ENCODE results near the gene SEM1. TPM values are rescaled to one million over a fixed set of nuclear protein-coding genes. Genes with fewer than 3 reads are reported as not detected.

SEM1 gene
- polyA plus RNA-seq, 1 donor (not counting 4 experiments of a cell fraction or from before 2014, with no cell fraction given): 180 TPM

DNA sequence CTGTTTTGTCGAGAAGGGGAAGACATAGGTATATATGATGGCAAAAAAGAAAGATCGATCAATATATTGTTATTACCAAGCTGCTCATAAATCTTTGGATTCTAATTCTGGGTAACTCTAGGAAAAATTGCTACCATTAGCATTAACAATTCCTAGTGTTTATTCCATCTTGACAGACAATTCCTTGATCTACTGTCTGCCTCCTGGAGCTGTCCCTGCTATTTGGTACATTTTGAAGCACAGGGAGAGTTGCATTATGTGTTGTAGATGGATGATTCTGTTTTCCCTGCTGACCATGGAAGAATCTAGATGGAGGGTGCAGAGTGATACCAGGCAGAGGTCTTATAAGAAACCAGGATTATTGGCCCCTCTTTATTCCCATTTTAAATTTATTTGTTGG, 29.1 kb upstream of the SEM1 start:
- Histone ChIP-seq H3K27ac (ENCODE audit: control insufficient read depth, insufficient read depth, low read length) (no peak overlapping the region), H3K36me3 (ENCODE audit: control insufficient read depth in 2 of 2, extremely low read depth in 1 of 2, insufficient read depth in 2 of 2, low read length in 2 of 2) (no peaks in the 10 kb centered on the region), H3K4me3 (ENCODE audit: control insufficient read depth in 2 of 3, extremely low read depth in 1 of 3, insufficient read depth in 2 of 3, low read depth in 1 of 3, low read length in 3 of 3) (no peak overlapping the region), H3K79me2 (ENCODE audit: control insufficient read depth, insufficient read depth, low read length) (no peaks in the 10 kb centered on the region), H2AFZ (ENCODE audit: control insufficient read depth, low read length) (no peak overlapping the region), H3K9me1 (ENCODE audit: control insufficient read depth, extremely low read depth, insufficient read depth, low read length) (no peaks in the 10 kb centered on the region), H3K9ac (ENCODE audit: control insufficient read depth, extremely low read depth, insufficient read depth, low read length) (no peak overlapping the region), H3K9me3 (ENCODE audit: control insufficient read depth, low read depth, low read length) (no peaks in the 10 kb centered on the region), H3K4me1 (ENCODE audit: control insufficient read depth, extremely low read depth, insufficient read depth, low read length) (no peaks in the 10 kb centered on the region), H4K20me1 (ENCODE audit: control insufficient read depth, extremely low read depth, insufficient read depth, low read length) (no peaks in the 10 kb centered on the region), H3K27me3 (ENCODE audit: control insufficient read depth, extremely low read depth, insufficient read depth, low read length) (no peaks in the 10 kb centered on the region), H3K4me2 (ENCODE audit: control insufficient read depth, extremely low read depth, insufficient read depth, low read depth, low read length) (no peak overlapping the region)
- TF ChIP-seq, protein P1, sequence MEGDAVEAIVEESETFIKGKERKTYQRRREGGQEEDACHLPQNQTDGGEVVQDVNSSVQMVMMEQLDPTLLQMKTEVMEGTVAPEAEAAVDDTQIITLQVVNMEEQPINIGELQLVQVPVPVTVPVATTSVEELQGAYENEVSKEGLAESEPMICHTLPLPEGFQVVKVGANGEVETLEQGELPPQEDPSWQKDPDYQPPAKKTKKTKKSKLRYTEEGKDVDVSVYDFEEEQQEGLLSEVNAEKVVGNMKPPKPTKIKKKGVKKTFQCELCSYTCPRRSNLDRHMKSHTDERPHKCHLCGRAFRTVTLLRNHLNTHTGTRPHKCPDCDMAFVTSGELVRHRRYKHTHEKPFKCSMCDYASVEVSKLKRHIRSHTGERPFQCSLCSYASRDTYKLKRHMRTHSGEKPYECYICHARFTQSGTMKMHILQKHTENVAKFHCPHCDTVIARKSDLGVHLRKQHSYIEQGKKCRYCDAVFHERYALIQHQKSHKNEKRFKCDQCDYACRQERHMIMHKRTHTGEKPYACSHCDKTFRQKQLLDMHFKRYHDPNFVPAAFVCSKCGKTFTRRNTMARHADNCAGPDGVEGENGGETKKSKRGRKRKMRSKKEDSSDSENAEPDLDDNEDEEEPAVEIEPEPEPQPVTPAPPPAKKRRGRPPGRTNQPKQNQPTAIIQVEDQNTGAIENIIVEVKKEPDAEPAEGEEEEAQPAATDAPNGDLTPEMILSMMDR (optimal IDR thresholded peaks at IDR 0.05 in 1 of 3, IDR thresholded peaks at IDR 0.05 in 1 of 3, conservative IDR thresholded peaks at IDR 0.05 in 1 of 3; ENCODE audit: extremely low read depth in 1 of 3, insufficient read depth in 2 of 3, low read length in 3 of 3): no peak
- TF ChIP-seq EZH2 (IDR thresholded peaks at IDR 0.05; ENCODE audit: low read length): no peak
- FAIRE-seq: no peak
- dilution Hi-C loops (cut with MboI; ENCODE audit: extremely low pct_ligation_motif_present, low sequenced_read_pairs): no loop called here
- no peak for DNase-seq (ENCODE audit: low read depth, low spot score)

DNA sequence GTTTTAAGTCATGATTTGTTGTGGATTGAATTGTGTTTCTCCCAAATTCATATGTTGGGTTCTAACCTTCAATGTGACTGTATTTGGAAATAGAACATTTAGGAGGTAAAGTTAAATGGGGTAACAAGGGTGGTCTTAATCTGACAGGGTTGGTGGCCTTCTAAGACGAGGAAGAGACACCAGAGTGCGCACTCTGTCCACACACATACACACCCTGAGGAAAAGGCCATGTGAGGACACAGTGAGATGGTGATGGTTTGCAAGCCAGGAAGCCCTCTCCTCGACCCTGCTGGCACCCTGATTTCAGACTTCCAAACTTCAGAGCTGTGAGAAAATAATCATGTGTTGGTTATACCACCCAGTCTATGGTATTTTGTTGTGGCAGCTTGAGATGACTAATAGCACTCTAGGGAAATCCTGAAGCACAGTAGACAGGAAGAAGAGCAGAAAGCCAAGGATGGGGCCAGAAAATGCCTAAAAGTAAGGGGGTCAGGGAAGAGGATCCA, 28.0 kb upstream of the SEM1 start:
- DNase-seq (ENCODE audit: low read depth, low spot score): no peak
- Histone ChIP-seq H3K4me2 (ENCODE audit: control insufficient read depth, extremely low read depth, insufficient read depth, low read depth, low read length) (no peak overlapping the region), H3K9me1 (ENCODE audit: control insufficient read depth, extremely low read depth, insufficient read depth, low read length) (no peaks in the 10 kb centered on the region), H3K27me3 (ENCODE audit: control insufficient read depth, extremely low read depth, insufficient read depth, low read length) (no peaks in the 10 kb centered on the region), H3K9me3 (ENCODE audit: control insufficient read depth, low read depth, low read length) (no peaks in the 10 kb centered on the region), H2AFZ (ENCODE audit: control insufficient read depth, low read length) (no peak overlapping the region), H3K4me3 (ENCODE audit: control insufficient read depth in 2 of 3, extremely low read depth in 1 of 3, insufficient read depth in 2 of 3, low read depth in 1 of 3, low read length in 3 of 3) (no peak overlapping the region), H4K20me1 (ENCODE audit: control insufficient read depth, extremely low read depth, insufficient read depth, low read length) (no peaks in the 10 kb centered on the region), H3K4me1 (ENCODE audit: control insufficient read depth, extremely low read depth, insufficient read depth, low read length) (no peaks in the 10 kb centered on the region), H3K79me2 (ENCODE audit: control insufficient read depth, insufficient read depth, low read length) (no peaks in the 10 kb centered on the region), H3K27ac (ENCODE audit: control insufficient read depth, insufficient read depth, low read length) (no peak overlapping the region), H3K9ac (ENCODE audit: control insufficient read depth, extremely low read depth, insufficient read depth, low read length) (no peak overlapping the region), H3K36me3 (ENCODE audit: control insufficient read depth in 2 of 2, extremely low read depth in 1 of 2, insufficient read depth in 2 of 2, low read length in 2 of 2) (no peaks in the 10 kb centered on the region)
- dilution Hi-C loops (cut with MboI; ENCODE audit: extremely low pct_ligation_motif_present, low sequenced_read_pairs): no loop called here
- no peak for TF ChIP-seq EZH2 (IDR thresholded peaks at IDR 0.05; ENCODE audit: low read length)
- TF ChIP-seq, protein P1 (optimal IDR thresholded peaks at IDR 0.05 in 1 of 3, IDR thresholded peaks at IDR 0.05 in 1 of 3, conservative IDR thresholded peaks at IDR 0.05 in 1 of 3; ENCODE audit: extremely low read depth in 1 of 3, insufficient read depth in 2 of 3, low read length in 3 of 3): no peak
- FAIRE-seq: no peak

Data from keratinocyte (primary cell).